HCT116 (cell line): ENCODE measurements around the gene FATE1. TPM values are rescaled to one million over a fixed set of nuclear protein-coding genes. Genes with fewer than 3 reads are reported as not detected.

ENCODE experiments used
- ATAC-seq: fragments of 200-7000 bp; cut with Tn5 transposase; 2 replicates; pipeline ENCODE4 v1.9.1; 2020; ENCODE audit warnings: mild to moderate bottlenecking, moderate library complexity
- BruUV-seq: library from RNA; stranded (reverse); fragments of 400-500 nt; replicated peaks from 2 replicates; lab custom pipeline; 2021; lab: Mats Ljungman, UMichigan
- CTCF ChIA-PET: fragments of 300-600 bp; sonication (Branson Sonifier 250); formaldehyde crosslinking; loops from one replicate; lab custom pipeline; 2021; ENCODE audit warnings: antibody characterized with exemption; lab: Charles Lee
- POLR2A ChIA-PET: fragments of 300-600, 350-600 bp; sonication (Branson Sonifier 250); formaldehyde crosslinking; loops from one replicate; lab custom pipeline; 2021; ENCODE audit warnings: antibody characterized with exemption; lab: Charles Lee
- RAD21 ChIA-PET, 2 experiments: fragments of 300-600 bp; sonication (Branson Sonifier 250); formaldehyde crosslinking; loops; one replicate each; lab custom pipeline; 2023; ENCODE audit warnings: low total read pairs in 2 of 2; ENCODE audit not compliant: uncharacterized antibody in 2 of 2, unreplicated experiment in 2 of 2, low non-redundant PET in 1 of 2; lab: Charles Lee
- DNase-seq: peaks from one replicate; pipeline ENCODE4 v3.0.0-alpha.2; 2010; ENCODE audit warnings: low read depth, low spot score
- H2AFZ ChIP-seq: fragments of 200-600 bp; shearing (Covaris generic), sonication (generic); 2 replicates; pipeline ENCODE4 v1.6.1; 2017; ENCODE audit warnings: low read depth, mixed run types, mixed read lengths, antibody characterized with exemption, low read length; ENCODE audit not compliant: poor library complexity, severe bottlenecking
- H3K27ac ChIP-seq: 2 replicates; pipeline ENCODE4 v1.5.1; 2012; ENCODE audit warnings: low read depth, low read length
- H3K27me3 ChIP-seq: fragments of 200-600 bp; sonication (generic); 2 replicates; pipeline ENCODE4 v1.6.1; 2016; ENCODE audit warnings: mixed run types, low read length, mixed read lengths; ENCODE audit not compliant: insufficient read depth
- H3K36me3 ChIP-seq, 2 experiments: fragments of 200-500 bp in 1 of 2; fragments of 200-600 bp in 1 of 2; sonication (Bioruptor generic) in 1 of 2; sonication (generic) in 1 of 2; 2 replicates each; pipeline versions ENCODE4 v1.5.1 to v1.6.1; 2014 to 2016; ENCODE audit warnings: low read length in 2 of 2, inconsistent platforms in 1 of 2, mixed read lengths in 1 of 2, mixed run types in 1 of 2; ENCODE audit not compliant: insufficient read depth in 2 of 2, control insufficient read depth in 1 of 2
- H3K4me1 ChIP-seq, 2 experiments: fragments of 200-600 bp in 1 of 2; sonication (generic) in 1 of 2; 2 replicates each; pipeline versions ENCODE4 v1.5.1 to v1.6.1; 2012 to 2017; ENCODE audit warnings: low read length in 2 of 2, inconsistent platforms in 1 of 2, mild to moderate bottlenecking in 1 of 2, mixed read lengths in 1 of 2, mixed run types in 1 of 2, moderate library complexity in 1 of 2; ENCODE audit not compliant: insufficient read depth in 2 of 2, control insufficient read depth in 1 of 2
- H3K4me2 ChIP-seq: fragments of 200-600 bp; sonication (generic); 2 replicates; pipeline ENCODE4 v1.6.1; 2017; ENCODE audit warnings: mixed run types, low read length, mixed read lengths
- H3K4me3 ChIP-seq, 2 experiments: fragments of 200-600 bp in 1 of 2; sonication (generic) in 1 of 2; replicated peaks in 1 of 2; 2 replicates each; pipeline ENCODE4 v1.5.1; 2011 to 2016; ENCODE audit warnings: low read length in 2 of 2, control low read depth in 1 of 2, low read depth in 1 of 2, mild to moderate bottlenecking in 1 of 2, mixed read lengths in 1 of 2, mixed run types in 1 of 2
- H3K79me2 ChIP-seq: fragments of 200-600 bp; sonication (generic); 2 replicates; pipeline ENCODE4 v1.6.1; 2017; ENCODE audit warnings: mild to moderate bottlenecking, mixed run types, low read length, moderate library complexity, mixed read lengths; ENCODE audit not compliant: insufficient read depth
- H3K9ac ChIP-seq: fragments of 200-600 bp; sonication (generic); 2 replicates; pipeline ENCODE4 v1.6.1; 2016; ENCODE audit warnings: low read length, mixed read lengths
- H3K9me2 ChIP-seq: fragments of 200-600 bp; sonication (generic), shearing (Covaris generic); 2 replicates; pipeline ENCODE4 v1.6.1; 2017; ENCODE audit warnings: mixed run types, mild to moderate bottlenecking, moderate library complexity; ENCODE audit not compliant: insufficient read depth
- H3K9me3 ChIP-seq, 2 experiments: fragments of 200-500 bp in 1 of 2; fragments of 200-600 bp in 1 of 2; sonication (Bioruptor generic) in 1 of 2; sonication (generic) in 1 of 2; 2 replicates each; pipeline ENCODE4 v1.6.1; 2014 to 2017; ENCODE audit warnings: low read length in 2 of 2, mixed read lengths in 2 of 2, inconsistent platforms in 1 of 2, low read depth in 1 of 2, mild to moderate bottlenecking in 1 of 2, mixed run types in 1 of 2, moderate library complexity in 1 of 2; ENCODE audit not compliant: control insufficient read depth in 1 of 2, insufficient read depth in 1 of 2
- H4K20me1 ChIP-seq: fragments of 200-600 bp; sonication (generic), shearing (Covaris generic); 2 replicates; pipeline ENCODE4 v1.6.1; 2017; ENCODE audit warnings: mixed run types, mild to moderate bottlenecking, moderate library complexity; ENCODE audit not compliant: insufficient read depth
- ATF3 ChIP-seq: IDR thresholded peaks from 2 replicates; pipeline ENCODE4 v1.6.1; 2012
- CBX3 ChIP-seq: IDR thresholded peaks from 2 replicates; pipeline ENCODE4 v1.6.1; 2012; ENCODE audit warnings: low read depth
- CEBPB ChIP-seq: IDR thresholded peaks from 2 replicates; pipeline ENCODE4 v1.6.1; 2012; ENCODE audit warnings: low read depth
- EGR1 ChIP-seq: IDR thresholded peaks from 2 replicates; pipeline ENCODE4 v1.6.1; 2012; ENCODE audit warnings: low read depth
- EZH2phosphoT487 ChIP-seq: fragments of 200-600 bp; IDR thresholded peaks from 2 replicates; pipeline ENCODE4 v1.6.1; 2018; ENCODE audit warnings: antibody characterized with exemption, borderline replicate concordance
- POLR2AphosphoS5 ChIP-seq: IDR thresholded peaks from 2 replicates; pipeline ENCODE4 v1.6.1; 2011; ENCODE audit warnings: mild to moderate bottlenecking, low read depth, low read length, moderate library complexity
- RAD21 ChIP-seq: IDR thresholded peaks from 2 replicates; pipeline ENCODE4 v1.6.1; 2012; ENCODE audit warnings: low read depth, mild to moderate bottlenecking
- SRF ChIP-seq: IDR thresholded peaks from 2 replicates; pipeline ENCODE4 v1.6.1; 2012; ENCODE audit warnings: low read depth
- intact Hi-C: fragments of 100-400 bp; cut with micrococcal nuclease; formaldehyde crosslinking; loops from 2 replicates; pipeline ENCODE4 v1.10.0; 2022
- total RNA-seq: library from RNA; stranded (reverse); gene quantifications from one replicate; pipeline ENCODE4 v1.2.1, GENCODE V29; 2021; ENCODE audit not compliant: unreplicated experiment
- TF ChIP-seq, protein P1 (sequence below), 3 experiments: fragments of 200-600 bp in 1 of 3; sonication (generic) in 1 of 3; IDR thresholded peaks in 2 of 3; conservative IDR thresholded peaks in 1 of 3; 2 replicates each; pipeline ENCODE4 v1.5.1; 2012 to 2017; ENCODE audit warnings: low read depth in 2 of 3, low read length in 2 of 3, antibody characterized with exemption in 1 of 3, borderline replicate concordance in 1 of 3, control low read depth in 1 of 3, mild to moderate bottlenecking in 1 of 3, mixed read lengths in 1 of 3, mixed run types in 1 of 3, moderate library complexity in 1 of 3; ENCODE audit not compliant: insufficient read depth in 1 of 3

The FATE1 gene
- total RNA-seq, 1 experiment from 2014 or later = not detected

- Histone ChIP-seq H3K9ac (no peak overlapping the region), H4K20me1 (no peaks in the 10 kb centered on the region), H3K4me2 (no peak overlapping the region), H3K9me3 (no peaks in the 10 kb centered on the region), H3K27me3 (no peaks in the 10 kb centered on the region), H3K36me3 (no peaks in the 10 kb centered on the region), H3K9me2 (no peaks in the 10 kb centered on the region), H3K79me2 (no peaks in the 10 kb centered on the region), H3K4me1 (no peaks in the 10 kb centered on the region), H2AFZ (no peak overlapping the region), H3K4me3 (no peak overlapping the region), H3K27ac (no peak overlapping the region)
- ChIA-PET POLR2A (no interaction called here), CTCF (interaction anchor here (0.6 to 1.5 kb wide), 2 partner anchors 10 to 910 kb away, joined by 3 read pairs; no protein-coding TSS in a partner anchor), RAD21 (no interaction called here)
- BruUV-seq = no TSS peak
- intact Hi-C loops = loop anchor here (1.0 kb wide), 2 partner anchors 217 to 569 kb away; no protein-coding TSS in a partner anchor
- peak; percentile 2 for DNase-seq
- peak; percentile 99 for ATAC-seq
- TF ChIP-seq EZH2phosphoT487 = no peak
- TF ChIP-seq, protein P1, sequence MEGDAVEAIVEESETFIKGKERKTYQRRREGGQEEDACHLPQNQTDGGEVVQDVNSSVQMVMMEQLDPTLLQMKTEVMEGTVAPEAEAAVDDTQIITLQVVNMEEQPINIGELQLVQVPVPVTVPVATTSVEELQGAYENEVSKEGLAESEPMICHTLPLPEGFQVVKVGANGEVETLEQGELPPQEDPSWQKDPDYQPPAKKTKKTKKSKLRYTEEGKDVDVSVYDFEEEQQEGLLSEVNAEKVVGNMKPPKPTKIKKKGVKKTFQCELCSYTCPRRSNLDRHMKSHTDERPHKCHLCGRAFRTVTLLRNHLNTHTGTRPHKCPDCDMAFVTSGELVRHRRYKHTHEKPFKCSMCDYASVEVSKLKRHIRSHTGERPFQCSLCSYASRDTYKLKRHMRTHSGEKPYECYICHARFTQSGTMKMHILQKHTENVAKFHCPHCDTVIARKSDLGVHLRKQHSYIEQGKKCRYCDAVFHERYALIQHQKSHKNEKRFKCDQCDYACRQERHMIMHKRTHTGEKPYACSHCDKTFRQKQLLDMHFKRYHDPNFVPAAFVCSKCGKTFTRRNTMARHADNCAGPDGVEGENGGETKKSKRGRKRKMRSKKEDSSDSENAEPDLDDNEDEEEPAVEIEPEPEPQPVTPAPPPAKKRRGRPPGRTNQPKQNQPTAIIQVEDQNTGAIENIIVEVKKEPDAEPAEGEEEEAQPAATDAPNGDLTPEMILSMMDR (IDR thresholded peaks at IDR 0.05 in 2 of 3, conservative IDR thresholded peaks at IDR 0.05 in 1 of 3; ENCODE audit: borderline replicate concordance in 1 of 3, insufficient read depth in 1 of 3, low read depth in 2 of 3, low read length in 2 of 3) = peak; percentile 25 to 54 (median 48); a peak in 5 of 6 replicates
- peak; percentile 41 for TF ChIP-seq RAD21
Observed at GRCh38 chrX:151722241-151722846, 6.5 kb downstream of the FATE1 start.

- Histone ChIP-seq H4K20me1 (no peaks in the 10 kb centered on the region), H2AFZ (no peak overlapping the region), H3K79me2 (no peaks in the 10 kb centered on the region), H3K4me2 (no peak overlapping the region), H3K27ac (no peak overlapping the region), H3K9me3 (no peaks in the 10 kb centered on the region), H3K4me3 (no peak overlapping the region), H3K4me1 (no peaks in the 10 kb centered on the region), H3K27me3 (no peaks in the 10 kb centered on the region), H3K36me3 (no peaks in the 10 kb centered on the region), H3K9me2 (no peaks in the 10 kb centered on the region), H3K9ac (no peak overlapping the region)
- BruUV-seq = no TSS peak
- ATAC-seq (no peak), DNase-seq (no peak)
- ChIA-PET CTCF (interaction anchor here (1.5 kb wide), 1 partner anchor 9 kb away, joined by 3 read pairs; no protein-coding TSS in a partner anchor), RAD21 (no interaction called here), POLR2A (no interaction called here)
- TF ChIP-seq ATF3 = no peak
- TF ChIP-seq SRF = no peak
- TF ChIP-seq CBX3 = no peak
- no peak for TF ChIP-seq EGR1
- TF ChIP-seq POLR2AphosphoS5 = no peak
- TF ChIP-seq CEBPB = no peak
- TF ChIP-seq, protein P1 (IDR thresholded peaks at IDR 0.05 in 2 of 3, conservative IDR thresholded peaks at IDR 0.05 in 1 of 3; ENCODE audit: borderline replicate concordance in 1 of 3, insufficient read depth in 1 of 3, low read depth in 2 of 3, low read length in 2 of 3) = no peak
- intact Hi-C loops = no loop called here
Observed at GRCh38 chrX:151723156-151723760, 7.4 kb downstream of the FATE1 start.
